Heart right ventricle (tissue), 16 donors: ENCODE measurements around the gene TMEM63A. TPM values are rescaled to one million over a fixed set of nuclear protein-coding genes. Genes with fewer than 3 reads are reported as not detected.

Source experiments
- ATAC-seq, 8 donors: fragments of 200-7000 bp; cut with Tn5 transposase; one replicate each; pipeline ENCODE4 v1.9.1; 2020; ENCODE audit warnings: mild to moderate bottlenecking in 8 of 8, moderate library complexity in 8 of 8, moderate number of reproducible peaks in 1 of 8
- DNase-seq, 2 donors: peaks; one replicate each; pipeline ENCODE4 v3.0.0-alpha.2; 2020
- H3K27ac ChIP-seq, 10 donors: fragments of 200-600 bp; sonication (generic) in 2 of 10; one replicate each; pipeline versions ENCODE4 v1.5.0 to v1.8.0; 2020 to 2022; ENCODE audit warnings: mild to moderate bottlenecking in 3 of 10
- H3K27me3 ChIP-seq, 7 donors: fragments of 200-600 bp; one replicate each; pipeline ENCODE4 v1.8.0; 2021 to 2022; ENCODE audit warnings: mild to moderate bottlenecking in 2 of 7
- H3K36me3 ChIP-seq, 9 donors: fragments of 200-600 bp; sonication (generic) in 1 of 9; one replicate each; pipeline versions ENCODE4 v1.5.0 to v1.8.0; 2020 to 2022; ENCODE audit warnings: mild to moderate bottlenecking in 2 of 9
- H3K4me1 ChIP-seq, 9 donors: fragments of 200-600 bp; sonication (generic) in 1 of 9; one replicate each; pipeline versions ENCODE4 v1.5.0 to v1.8.0; 2020 to 2022; ENCODE audit warnings: mild to moderate bottlenecking in 4 of 9
- H3K4me3 ChIP-seq, 10 donors: fragments of 200-600 bp; sonication (generic) in 2 of 10; one replicate each; pipeline versions ENCODE4 v1.5.0 to v1.8.0; 2020 to 2022; ENCODE audit warnings: mild to moderate bottlenecking in 7 of 10, moderate library complexity in 2 of 10
- H3K9me3 ChIP-seq, 11 donors: fragments of 200-600 bp in 10 of 11; sonication (generic) in 2 of 11; one replicate each; pipeline versions ENCODE4 v1.5.0 to v1.8.0; 2013 to 2022; ENCODE audit warnings: mild to moderate bottlenecking in 2 of 11, control low read depth in 1 of 11, moderate library complexity in 1 of 11
- WGBS, 2 donors: extraction: QIAGEN DNeasy Blood & Tissue Kit; methylation state at CpG; one replicate each; pipeline ENCODE4 v1.1.7; 2013; ENCODE audit warnings: inconsistent platforms in 1 of 2; 5-methylcytosine and 5-hydroxymethylcytosine counted together
- intact Hi-C, 10 donors: fragments of 100-400 bp; cut with DNase I; formaldehyde crosslinking; loops; one replicate each; pipeline versions ENCODE4 v1.11.1 to v1.14.2; 2022
- polyA plus RNA-seq, 2 donors: library from polyadenylated mRNA; stranded (reverse); fragments of 200-250 nt; gene quantifications; one replicate each; pipeline ENCODE4 v1.2.3, GENCODE V29; 2013
- total RNA-seq, 10 donors: library from RNA; stranded (reverse); fragmentation: NEBNext Ultra II Directional in 3 of 10; extraction: Animal tissue kit (Norgen Biotek cat#: 25700) in 3 of 10; gene quantifications; one replicate each; pipeline versions ENCODE4 v1.2.1 to v1.2.4, GENCODE V29; 2021 to 2023
- TF ChIP-seq, protein P1 (sequence below), 9 donors: fragments of 200-600 bp; sonication (generic) in 2 of 9; IDR thresholded peaks; one replicate each; pipeline versions ENCODE4 v1.5.0 to v1.8.0; 2021 to 2022; ENCODE audit warnings: antibody characterized with exemption in 9 of 9, mild to moderate bottlenecking in 5 of 9, moderate library complexity in 1 of 9
- donor health status: Arrhythmogenic right ventricular cardiomyopathy.
- donor health status: ischemic (EF 13 %, LVEDD 7.1; RV severe dilation, severe dysfunction).
- donor health status: healthy with polysubstance abuse.
- donor health status: DM: no; HTN: yes; CAD: no.
- donor health status: DM: no; HTN: no; CAD: no.
- donor health status: ischemic (EF 25% LVEDD 6.9; RV normal size, moderate dysfunction).
- donor health status: ischemic (EF 25% LVEDD 5.7; RV mildly dilated, moderate dysfunction).
- donor health status: healthy.
- donor health status: DM: yes; HTN: yes; CAD: no.
- donor health status: Ischemic cardiomyopathy.
- donor health status: ischemic (EF 35%, LVEDD 5.7; RV mildly dilated, moderate dysfunction).
- donor health status: nonischemic (EF 11% LVEDD 7.7; RV severe dilation, severe dysfunction).
- donor health status: DM: yes; HTN: yes; CAD: no.
- donor health status: PGD.
- donor health status: ischemic (EF 29% LVEDD 5.4; RV normal size, mild dysfunction).
- donor health status: nonischemic (EF 23%, LVEDD 6.1; RV moderate dilation, normal function).

TMEM63A gene
- total and polyA plus RNA-seq, 12 donors: 10.4 to 69.1 (median 24.7) TPM

DNA sequence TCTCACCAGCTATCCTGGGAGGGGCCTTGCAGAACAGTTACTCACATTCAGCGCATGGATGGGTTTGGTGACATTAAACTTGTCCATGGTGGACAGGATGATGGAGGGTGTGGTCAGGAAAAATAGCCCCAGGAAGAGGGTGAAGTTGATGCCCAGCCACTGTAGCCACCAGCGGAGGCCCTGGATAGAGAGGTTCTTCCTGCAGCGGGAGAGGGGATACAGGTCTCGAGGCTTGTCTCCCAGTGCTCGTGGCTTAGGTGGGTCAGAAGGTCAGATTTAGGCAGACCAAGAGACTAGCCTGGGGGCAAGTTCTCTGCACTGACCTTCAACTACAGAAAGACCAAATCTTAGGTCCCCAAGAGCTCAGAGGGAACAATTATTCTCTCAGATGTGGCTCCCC is 23.0 kb downstream of the TMEM63A start:
- no peaks in the 10 kb centered on the region for H3K9me3 ChIP-seq
- WGBS, 2 donors: 91 to 98% methylated on average over 5 of the region's 5 CpGs
- DNase-seq: no peak
- H3K36me3 ChIP-seq: peaks cover 0 to 99% (median 48%) of the 10 kb centered on the region in 9 donors
- H3K4me1 ChIP-seq: peaks cover 0 to 13% (median 0%) of the 10 kb centered on the region in 9 donors
- intact Hi-C loops: loop anchor here in 2 of 10 donors (10.0 kb wide), 2 partner anchors 74 to 116 kb away; no protein-coding TSS in a partner anchor
- no peak for ATAC-seq
- TF ChIP-seq, protein P1, sequence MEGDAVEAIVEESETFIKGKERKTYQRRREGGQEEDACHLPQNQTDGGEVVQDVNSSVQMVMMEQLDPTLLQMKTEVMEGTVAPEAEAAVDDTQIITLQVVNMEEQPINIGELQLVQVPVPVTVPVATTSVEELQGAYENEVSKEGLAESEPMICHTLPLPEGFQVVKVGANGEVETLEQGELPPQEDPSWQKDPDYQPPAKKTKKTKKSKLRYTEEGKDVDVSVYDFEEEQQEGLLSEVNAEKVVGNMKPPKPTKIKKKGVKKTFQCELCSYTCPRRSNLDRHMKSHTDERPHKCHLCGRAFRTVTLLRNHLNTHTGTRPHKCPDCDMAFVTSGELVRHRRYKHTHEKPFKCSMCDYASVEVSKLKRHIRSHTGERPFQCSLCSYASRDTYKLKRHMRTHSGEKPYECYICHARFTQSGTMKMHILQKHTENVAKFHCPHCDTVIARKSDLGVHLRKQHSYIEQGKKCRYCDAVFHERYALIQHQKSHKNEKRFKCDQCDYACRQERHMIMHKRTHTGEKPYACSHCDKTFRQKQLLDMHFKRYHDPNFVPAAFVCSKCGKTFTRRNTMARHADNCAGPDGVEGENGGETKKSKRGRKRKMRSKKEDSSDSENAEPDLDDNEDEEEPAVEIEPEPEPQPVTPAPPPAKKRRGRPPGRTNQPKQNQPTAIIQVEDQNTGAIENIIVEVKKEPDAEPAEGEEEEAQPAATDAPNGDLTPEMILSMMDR (IDR thresholded peaks at IDR 0.05): no peak
- no peaks in the 10 kb centered on the region for H3K27me3 ChIP-seq
- no peak overlapping the region for H3K27ac ChIP-seq
- H3K4me3 ChIP-seq: no peak overlapping the region

DNA sequence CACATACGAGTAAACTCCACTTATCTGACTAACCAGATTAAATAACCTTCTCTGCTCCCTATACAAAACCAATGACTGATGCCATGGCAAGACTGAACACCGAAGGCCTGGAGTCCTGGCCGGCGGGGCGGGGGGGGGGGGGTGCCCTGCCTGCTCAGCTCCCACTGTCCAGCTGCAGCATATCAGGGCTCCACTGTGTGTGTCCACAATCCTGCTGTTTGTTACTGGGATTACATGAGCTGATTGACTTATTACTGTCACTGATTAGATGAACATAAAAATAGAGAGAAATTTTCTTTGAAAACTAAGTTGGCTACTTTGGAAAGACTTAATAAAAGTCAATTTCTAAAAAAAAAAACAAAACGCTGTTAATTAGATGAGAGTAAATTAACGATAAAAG is 24.9 kb downstream of the TMEM63A start:
- H3K9me3 ChIP-seq: no peaks in the 10 kb centered on the region
- no peak overlapping the region for H3K4me3 ChIP-seq
- peaks cover 4 to 99% (median 33%) of the 10 kb centered on the region in 9 donors for H3K36me3 ChIP-seq
- 74 to 76% methylated on average over 7 of the region's 7 CpGs for WGBS, 2 donors
- H3K27me3 ChIP-seq: no peaks in the 10 kb centered on the region
- no peak for ATAC-seq
- no peak for DNase-seq
- intact Hi-C loops: loop anchor here in 2 of 10 donors (10.0 kb wide), 2 partner anchors 72 to 118 kb away; no protein-coding TSS in a partner anchor
- H3K27ac ChIP-seq: no peak overlapping the region
- TF ChIP-seq, protein P1 (IDR thresholded peaks at IDR 0.05): no peak
- peaks cover 0 to 11% (median 0%) of the 10 kb centered on the region in 9 donors for H3K4me1 ChIP-seq

DNA sequence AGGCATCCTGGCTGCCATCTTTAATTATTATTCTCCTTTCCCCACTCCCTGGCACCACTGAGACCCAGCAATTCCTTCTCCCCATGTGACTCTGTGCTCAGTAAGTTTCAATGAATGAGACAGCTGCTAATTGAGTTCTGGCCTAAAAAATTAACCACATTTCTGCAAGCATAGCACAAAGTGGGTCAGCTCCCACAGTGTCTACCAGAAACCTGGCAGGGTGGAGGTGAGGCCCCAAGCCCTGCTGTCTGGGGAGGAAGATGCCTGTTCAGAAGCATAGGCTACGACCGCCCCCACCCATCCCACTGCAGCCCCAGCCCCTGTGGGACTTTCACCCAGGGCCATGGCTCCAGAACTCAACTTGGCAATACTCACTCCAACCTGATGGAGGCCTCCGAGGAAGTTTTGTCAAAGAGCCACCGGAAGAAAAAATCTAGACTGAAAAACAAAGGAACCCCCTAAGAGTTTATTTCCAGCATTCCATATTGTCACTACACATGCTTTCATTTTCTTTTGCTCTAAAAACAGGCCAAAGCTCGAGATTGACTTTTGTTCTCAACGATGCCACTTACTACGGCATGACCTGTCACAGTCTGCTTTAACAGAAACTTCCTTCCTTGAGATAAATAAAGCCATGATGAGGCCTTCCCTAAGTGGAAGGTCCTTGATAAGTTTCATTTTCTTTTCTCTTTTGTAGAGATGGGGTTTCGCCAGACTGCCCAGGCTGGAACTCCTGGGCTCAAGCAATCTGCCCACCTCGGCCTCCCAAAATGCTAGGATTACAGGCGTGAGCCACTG is 26.5 kb downstream of the TMEM63A start:
- DNase-seq: no peak
- intact Hi-C loops: loop anchor here in 2 of 10 donors (10.0 kb wide), 2 partner anchors 71 to 119 kb away; no protein-coding TSS in a partner anchor
- TF ChIP-seq, protein P1 (IDR thresholded peaks at IDR 0.05): no peak
- no peaks in the 10 kb centered on the region for H3K27me3 ChIP-seq
- H3K9me3 ChIP-seq: no peaks in the 10 kb centered on the region
- no peak overlapping the region for H3K4me3 ChIP-seq
- H3K4me1 ChIP-seq: peaks cover 0 to 19% (median 0%) of the 10 kb centered on the region in 9 donors
- WGBS, 2 donors: 76 to 79% methylated on average over 10 of the region's 10 CpGs
- no peak for ATAC-seq
- H3K27ac ChIP-seq: peak overlapping the region in 1 of 10 donors; percentile 49
- peaks cover 2 to 99% (median 22%) of the 10 kb centered on the region in 9 donors for H3K36me3 ChIP-seq

DNA sequence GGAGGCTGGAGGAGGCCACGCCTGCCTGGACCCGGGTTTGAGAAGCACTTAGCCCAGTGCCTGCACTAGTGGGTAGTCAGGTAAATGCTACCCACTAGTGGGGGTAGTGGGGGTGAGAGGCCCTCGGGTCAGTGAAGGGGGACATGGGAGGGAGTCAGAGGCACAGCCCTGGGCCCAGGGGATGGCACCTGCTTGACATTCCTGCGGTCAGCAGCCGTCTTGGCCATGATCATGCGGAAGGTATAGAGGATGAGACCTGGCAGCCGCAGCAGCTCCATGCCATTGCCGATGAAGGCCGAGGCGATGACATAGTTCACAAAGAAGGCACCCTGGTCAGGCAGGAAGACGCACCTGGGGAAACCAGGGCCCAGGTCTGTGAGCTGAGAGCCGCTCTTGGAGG is 28.7 kb downstream of the TMEM63A start:
- Histone ChIP-seq H3K27me3 (no peaks in the 10 kb centered on the region), H3K27ac (no peak overlapping the region), H3K36me3 (peaks cover 0 to 99% (median 17%) of the 10 kb centered on the region in 9 donors), H3K4me3 (no peak overlapping the region), H3K4me1 (peaks cover 0 to 34% (median 0%) of the 10 kb centered on the region in 9 donors), H3K9me3 (no peaks in the 10 kb centered on the region)
- 93 to 96% methylated on average over 12 of the region's 12 CpGs for WGBS, 2 donors
- DNase-seq (no peak), ATAC-seq (no peak)
- TF ChIP-seq, protein P1 (IDR thresholded peaks at IDR 0.05): no peak
- intact Hi-C loops: loop anchor here in 2 of 10 donors (10.0 kb wide), 2 partner anchors 69 to 121 kb away; no protein-coding TSS in a partner anchor
